Small intestine (tissue), 7 donors: ENCODE measurements around the gene HDAC4. TPM values are rescaled to one million over a fixed set of nuclear protein-coding genes. Genes with fewer than 3 reads are reported as not detected.
A peak's percentile ranks its signal among the peaks of the same experiment; 100 is the strongest.

Experiments
- DNase-seq, 2 donors: peaks; one replicate each; pipeline versions ENCODE4 v3.0.0 to v3.0.0-alpha.2; 2013
- FAIRE-seq: peaks from 2 replicates; lab custom pipeline; 2012; peaks lifted over from hg19 to GRCh38; lab: Jason Lieb, UNC
- H3K27ac ChIP-seq, 3 donors: one replicate each; pipeline ENCODE4 v1.5.1; 2013; ENCODE audit warnings: low read length in 2 of 3, mild to moderate bottlenecking in 2 of 3, control low read depth in 1 of 3, inconsistent platforms in 1 of 3, low read depth in 1 of 3, moderate library complexity in 1 of 3
- H3K27me3 ChIP-seq, 3 donors: one replicate each; pipeline ENCODE4 v1.6.1; 2013; ENCODE audit warnings: low read length in 3 of 3, inconsistent platforms in 1 of 3; ENCODE audit not compliant: control insufficient read depth in 3 of 3, insufficient read depth in 3 of 3
- H3K36me3 ChIP-seq, 3 donors: one replicate each; pipeline ENCODE4 v1.6.1; 2013; ENCODE audit warnings: low read length in 3 of 3, inconsistent platforms in 1 of 3, low read depth in 1 of 3, mild to moderate bottlenecking in 1 of 3, moderate library complexity in 1 of 3; ENCODE audit not compliant: control insufficient read depth in 3 of 3, insufficient read depth in 2 of 3
- H3K4me1 ChIP-seq, 3 donors: one replicate each; pipeline ENCODE4 v1.6.1; 2013; ENCODE audit warnings: low read length in 2 of 3, inconsistent platforms in 1 of 3, low read depth in 1 of 3, mild to moderate bottlenecking in 1 of 3, moderate library complexity in 1 of 3; ENCODE audit not compliant: control insufficient read depth in 3 of 3, insufficient read depth in 2 of 3
- H3K4me3 ChIP-seq, 3 donors: one replicate each; pipeline ENCODE4 v1.5.1; 2013; ENCODE audit warnings: low read length in 3 of 3, control low read depth in 1 of 3, inconsistent platforms in 1 of 3, low read depth in 1 of 3, mild to moderate bottlenecking in 1 of 3, moderate library complexity in 1 of 3
- H3K9me3 ChIP-seq, 2 donors: one replicate each; pipeline ENCODE4 v1.6.1; 2013; ENCODE audit warnings: low read depth in 1 of 2, low read length in 1 of 2; ENCODE audit not compliant: control insufficient read depth in 2 of 2, insufficient read depth in 1 of 2
- WGBS, 3 donors: extraction: QIAGEN DNeasy Blood & Tissue Kit; methylation state at CpG; one replicate each; pipeline ENCODE4 v1.1.7; 2013; 5-methylcytosine and 5-hydroxymethylcytosine counted together
- polyA plus RNA-seq, 4 donors: library from polyadenylated mRNA; stranded (reverse) in 3 of 4; unstranded in 1 of 4; fragments of 200-250 nt in 3 of 4; fragments of 120-200 nt in 1 of 4; gene quantifications; one replicate each; pipeline versions ENCODE4 v1.2.1 to v1.2.3, GENCODE V29; 2013
- donor health status: healthy with polysubstance abuse.
- donor health status: control.
- donor health status: control.
- donor health status: Bipolar disorder and iron deficiency.
- donor health status: healthy.

The HDAC4 gene
- polyA plus RNA-seq, 4 donors, result 3.1 to 11.3 (median 5.9) TPM

DNA sequence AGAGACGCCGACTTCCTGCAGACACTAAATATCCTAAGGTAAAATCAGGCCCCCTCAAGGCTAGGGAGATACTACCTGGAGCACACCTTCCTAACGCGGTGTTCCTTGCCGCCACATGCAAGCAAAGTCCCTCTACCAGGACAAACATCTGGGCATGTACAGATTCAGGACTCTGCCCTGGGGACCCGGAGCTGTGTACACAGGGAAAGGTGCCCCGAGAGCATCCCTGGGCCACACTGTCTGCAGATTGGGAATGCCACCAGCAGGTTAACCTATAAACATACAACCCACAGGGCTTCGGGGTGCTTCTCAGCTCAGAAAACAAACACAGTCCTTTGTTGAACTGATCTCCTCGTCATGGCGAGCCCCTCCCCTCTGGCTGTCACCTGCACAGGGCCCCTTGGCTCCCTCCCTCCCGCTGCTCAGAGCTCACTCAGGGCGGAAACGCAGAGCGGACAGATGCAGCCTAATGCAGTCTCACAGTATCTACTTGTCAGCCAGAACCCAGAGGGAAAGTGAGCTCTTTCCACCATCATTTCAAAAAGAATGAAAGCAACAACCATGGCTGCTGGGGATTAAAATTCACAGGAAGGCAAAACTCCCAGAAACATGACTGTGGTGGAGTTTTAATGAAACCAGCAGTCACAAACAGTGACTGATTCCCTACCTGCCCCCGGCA lies 218.8 kb downstream of the HDAC4 start:
- H3K9me3 ChIP-seq, result peaks cover 0 to 7% of the 10 kb centered on the region in 2 donors
- peak in 1 of 2 donors; percentile 71 for DNase-seq
- peaks cover 0 to 3% (median 0%) of the 10 kb centered on the region in 3 donors for H3K4me1 ChIP-seq
- 79 to 86% (median 79%) methylated on average over 15 of the region's 15 CpGs for WGBS, 3 donors
- peaks cover 0 to 65% (median 8%) of the 10 kb centered on the region in 3 donors for H3K36me3 ChIP-seq
- H3K27me3 ChIP-seq, result no peaks in the 10 kb centered on the region
- no peak overlapping the region for H3K27ac ChIP-seq
- FAIRE-seq, result no peak
- no peak overlapping the region for H3K4me3 ChIP-seq

DNA sequence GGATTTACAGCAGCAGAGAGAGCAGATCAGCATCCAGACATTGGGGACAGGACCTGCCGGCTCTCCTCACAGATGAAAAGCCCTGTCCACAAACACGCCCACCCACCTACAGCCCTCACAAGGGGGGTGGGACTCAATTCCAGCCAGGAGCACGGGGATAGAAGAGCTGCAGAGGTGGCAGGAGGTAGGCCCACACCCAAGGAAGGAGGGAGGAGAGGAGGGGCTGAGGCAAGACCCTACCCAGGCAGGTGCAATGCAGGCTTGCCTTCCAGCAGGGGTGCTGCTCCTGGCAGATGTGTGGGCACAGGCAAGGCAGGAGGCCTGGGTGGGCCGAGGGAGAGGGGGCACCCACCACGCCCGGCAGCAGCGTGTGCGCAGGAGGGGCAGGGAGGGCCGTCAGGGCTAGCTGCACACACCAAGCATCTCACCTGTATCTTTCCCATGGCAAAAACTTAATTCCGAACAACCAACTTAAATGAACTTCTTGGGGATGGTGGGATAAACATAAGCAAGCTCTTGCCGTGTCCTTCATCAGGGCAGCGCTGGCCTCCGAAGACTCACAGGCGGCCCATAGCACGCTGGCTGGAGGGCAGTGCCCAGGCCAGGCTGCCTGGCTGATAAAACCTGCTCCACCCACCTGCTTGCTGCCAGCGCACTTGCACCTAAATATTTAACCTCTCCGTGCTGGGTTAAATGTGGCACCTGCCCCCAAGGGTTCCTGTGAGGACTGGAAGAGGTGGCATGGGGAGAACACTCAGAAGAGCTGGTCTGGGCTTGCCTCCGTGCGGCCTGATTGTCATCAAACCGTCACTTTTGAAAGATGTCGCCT lies 219.5 kb downstream of the HDAC4 start:
- Histone ChIP-seq H3K27ac (no peak overlapping the region), H3K36me3 (peaks cover 0 to 64% (median 10%) of the 10 kb centered on the region in 3 donors), H3K9me3 (peaks cover 0 to 9% of the 10 kb centered on the region in 2 donors), H3K27me3 (no peaks in the 10 kb centered on the region), H3K4me3 (no peak overlapping the region), H3K4me1 (peaks cover 0 to 3% (median 0%) of the 10 kb centered on the region in 3 donors)
- 84 to 90% (median 87%) methylated on average over 21 of the region's 21 CpGs for WGBS, 3 donors
- no peak for DNase-seq
- no peak for FAIRE-seq

DNA sequence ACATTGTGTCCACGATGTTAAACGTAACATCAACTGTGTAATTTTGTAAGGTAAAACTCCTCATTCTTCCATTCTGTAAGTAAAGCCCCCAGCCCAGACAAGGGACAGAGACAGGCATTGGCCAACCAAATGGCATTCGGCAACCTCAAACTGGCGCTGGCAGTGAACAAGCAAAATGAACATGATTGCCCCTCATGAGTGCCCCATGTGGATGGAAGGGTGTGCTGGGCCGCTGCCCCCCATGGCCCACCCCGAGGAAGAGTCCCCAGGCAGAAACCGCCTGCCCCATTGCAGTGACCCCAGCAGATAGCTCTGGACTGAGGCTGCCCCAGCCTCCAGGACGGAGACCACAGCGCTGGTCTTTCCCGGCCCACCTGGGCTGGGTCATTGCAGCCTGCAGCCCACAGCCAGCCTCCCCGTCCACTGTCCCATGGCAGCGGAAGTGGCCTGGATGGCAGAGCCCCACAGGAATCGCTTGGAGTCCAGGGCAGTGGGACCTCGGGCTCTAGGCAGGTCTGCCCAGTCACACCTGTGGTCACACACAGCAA lies 220.2 kb downstream of the HDAC4 start:
- no peak overlapping the region for H3K4me3 ChIP-seq
- H3K27me3 ChIP-seq, result no peaks in the 10 kb centered on the region
- WGBS, 3 donors, result 94 to 96% (median 95%) methylated on average over 14 of the region's 14 CpGs
- H3K4me1 ChIP-seq, result peaks cover 0 to 3% (median 0%) of the 10 kb centered on the region in 3 donors
- H3K36me3 ChIP-seq, result peaks cover 0 to 65% (median 10%) of the 10 kb centered on the region in 3 donors
- no peak for DNase-seq
- H3K9me3 ChIP-seq, result peaks cover 0 to 12% of the 10 kb centered on the region in 2 donors
- H3K27ac ChIP-seq, result no peak overlapping the region
- no peak for FAIRE-seq

DNA sequence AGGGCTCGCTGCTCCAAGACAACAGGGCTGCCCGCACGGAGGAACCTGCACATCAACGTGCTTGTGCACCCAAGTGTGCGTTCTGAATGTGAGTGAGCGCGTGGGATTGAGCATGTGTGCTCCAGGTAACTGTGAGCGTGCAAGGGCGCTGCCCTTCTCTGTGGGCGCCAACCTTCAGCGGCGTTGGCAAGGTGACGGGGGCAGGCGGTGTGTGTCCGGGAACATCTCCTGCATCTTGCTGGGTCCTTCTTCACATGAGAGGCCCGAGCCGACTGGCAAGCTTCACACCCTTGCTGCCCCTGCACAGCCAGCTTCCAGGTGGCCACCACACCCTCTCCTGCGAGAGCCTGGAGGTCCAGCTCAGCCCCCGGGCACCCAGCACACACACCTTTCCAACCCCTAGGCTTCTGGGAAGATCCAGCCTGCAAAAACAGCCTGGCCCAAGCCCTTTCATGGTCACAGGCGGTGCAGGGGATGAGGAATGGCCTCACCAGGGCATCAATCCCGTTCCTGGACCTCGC lies 220.9 kb downstream of the HDAC4 start:
- Histone ChIP-seq H3K9me3 (peaks cover 0 to 17% of the 10 kb centered on the region in 2 donors), H3K27me3 (no peaks in the 10 kb centered on the region), H3K4me3 (no peak overlapping the region), H3K27ac (no peak overlapping the region), H3K4me1 (peaks cover 0 to 3% (median 0%) of the 10 kb centered on the region in 3 donors), H3K36me3 (peaks cover under 1 to 64% (median 10%) of the 10 kb centered on the region in 3 donors)
- FAIRE-seq, result no peak
- 93 to 96% (median 93%) methylated on average over 22 of the region's 22 CpGs for whole genome bisulfite sequencing, 3 donors
- no peak for DNase-seq

DNA sequence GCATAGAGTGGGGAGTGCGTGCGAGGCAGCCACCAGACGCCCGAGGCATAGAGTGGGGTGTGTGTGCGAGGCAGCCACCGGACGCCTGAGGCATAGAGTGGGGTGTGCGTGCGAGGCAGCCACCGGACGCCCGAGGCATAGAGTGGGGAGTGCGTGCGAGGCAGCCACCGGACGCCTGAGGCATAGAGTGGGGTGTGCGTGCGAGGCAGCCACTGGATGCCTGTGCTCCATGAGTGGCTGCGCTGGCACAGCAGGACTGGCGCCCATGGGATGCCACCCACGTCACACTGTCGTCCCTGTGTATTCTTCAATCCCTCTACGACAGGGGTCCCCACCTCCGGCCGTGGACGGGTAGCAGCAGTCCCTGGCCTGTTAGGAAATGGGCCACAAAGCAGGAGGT lies 221.9 kb downstream of the HDAC4 start:
- H3K9me3 ChIP-seq, result peaks cover 0 to 17% of the 10 kb centered on the region in 2 donors
- FAIRE-seq, result no peak
- 97 to 100% (median 98%) methylated on average over 23 to 26 of the region's 26 CpGs for WGBS, 3 donors
- H3K4me3 ChIP-seq, result no peak overlapping the region
- no peak overlapping the region for H3K27ac ChIP-seq
- peaks cover 0 to 3% (median 0%) of the 10 kb centered on the region in 3 donors for H3K4me1 ChIP-seq
- no peak for DNase-seq
- H3K27me3 ChIP-seq, result no peaks in the 10 kb centered on the region
- peaks cover 2 to 58% (median 10%) of the 10 kb centered on the region in 3 donors for H3K36me3 ChIP-seq

DNA sequence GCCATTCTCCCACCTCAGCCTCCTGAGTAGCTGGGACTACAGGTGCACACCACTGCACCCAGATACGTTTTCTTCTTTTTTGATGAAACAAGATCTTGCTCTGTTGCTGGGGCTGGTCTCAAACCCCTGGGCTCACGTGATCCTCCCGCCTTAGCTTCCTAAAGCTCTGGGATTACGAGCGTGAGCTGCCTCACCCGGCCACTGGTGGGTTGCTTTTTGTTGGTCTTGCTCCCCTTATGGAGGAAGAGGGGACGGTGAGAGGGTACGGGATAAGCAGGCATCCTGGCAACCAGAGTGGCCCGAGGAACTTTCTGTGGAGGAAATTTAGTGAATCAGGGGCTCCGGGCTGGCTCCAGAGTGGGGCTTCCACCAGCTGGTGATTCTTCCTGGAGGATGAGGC lies 222.3 kb downstream of the HDAC4 start:
- Histone ChIP-seq H3K9me3 (peaks cover 0 to 17% of the 10 kb centered on the region in 2 donors), H3K4me1 (peaks cover 0 to 3% (median 0%) of the 10 kb centered on the region in 3 donors), H3K27me3 (no peaks in the 10 kb centered on the region), H3K36me3 (peaks cover 2 to 58% (median 10%) of the 10 kb centered on the region in 3 donors), H3K27ac (no peak overlapping the region), H3K4me3 (no peak overlapping the region)
- DNase-seq (no peak), FAIRE-seq (no peak)
- 94 to 98% (median 97%) methylated on average over 10 of the region's 10 CpGs for WGBS, 3 donors

DNA sequence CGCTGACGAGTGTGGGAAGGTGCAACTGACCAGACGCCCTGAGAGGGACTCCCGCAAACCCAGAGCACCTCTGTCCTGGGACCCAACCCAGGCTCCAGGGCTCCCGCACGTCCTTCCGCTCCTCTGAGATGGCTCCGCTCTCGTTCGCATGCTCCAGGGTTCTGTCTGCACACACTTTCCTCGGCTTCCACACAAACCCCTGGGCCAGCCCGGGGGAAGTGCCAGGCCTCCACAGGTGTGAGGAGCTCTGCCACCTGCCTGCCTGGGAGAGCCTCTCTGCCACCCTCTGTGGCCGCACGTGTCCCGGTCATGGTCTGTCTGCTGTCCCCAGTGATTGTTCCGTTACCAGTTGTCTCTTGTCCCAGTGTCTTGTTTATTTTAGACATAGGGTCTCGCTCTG lies 222.9 kb downstream of the HDAC4 start:
- Histone ChIP-seq H3K9me3 (peaks cover 0 to 17% of the 10 kb centered on the region in 2 donors), H3K36me3 (peaks cover 2 to 56% (median 10%) of the 10 kb centered on the region in 3 donors), H3K27me3 (no peaks in the 10 kb centered on the region), H3K4me1 (peaks cover 0 to 3% (median 0%) of the 10 kb centered on the region in 3 donors), H3K27ac (no peak overlapping the region), H3K4me3 (no peak overlapping the region)
- WGBS, 3 donors, result 97 to 98% (median 98%) methylated on average over 17 of the region's 17 CpGs
- DNase-seq, result no peak
- FAIRE-seq, result no peak

DNA sequence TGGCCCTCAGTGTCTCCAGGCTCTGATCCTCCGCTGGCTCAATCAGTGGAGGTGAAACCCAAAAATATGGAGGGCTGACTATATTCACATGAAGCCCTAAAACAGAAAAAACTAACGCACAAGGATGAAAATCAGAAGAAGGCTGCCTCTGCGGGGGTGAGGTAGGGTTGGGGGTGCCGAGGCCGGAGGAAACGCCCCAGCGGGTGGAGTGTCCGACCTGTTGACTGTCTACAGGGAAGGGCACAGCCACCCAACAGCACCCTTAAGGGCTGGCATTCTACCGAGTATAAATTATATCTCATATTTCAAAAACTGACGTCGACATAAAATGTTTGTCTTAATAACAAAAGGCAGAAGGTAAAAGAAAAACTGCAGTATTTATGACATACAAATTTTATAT lies 223.5 kb downstream of the HDAC4 start:
- H3K4me3 ChIP-seq, result no peak overlapping the region
- peaks cover 0 to 17% of the 10 kb centered on the region in 2 donors for H3K9me3 ChIP-seq
- no peaks in the 10 kb centered on the region for H3K27me3 ChIP-seq
- H3K4me1 ChIP-seq, result peaks cover 0 to 3% (median 0%) of the 10 kb centered on the region in 3 donors
- WGBS, 3 donors, result 96 to 99% (median 99%) methylated on average over 11 of the region's 11 CpGs
- H3K36me3 ChIP-seq, result peaks cover 2 to 56% (median 7%) of the 10 kb centered on the region in 3 donors
- H3K27ac ChIP-seq, result no peak overlapping the region
- DNase-seq (no peak), FAIRE-seq (no peak)
